HEK293 (cell line): ENCODE measurements around the gene GAP43.

ENCODE experiments used
- CTCF ChIA-PET: fragments of 350-600 bp; formaldehyde crosslinking; extraction: SDS; loops from one replicate; lab custom pipeline; 2021; ENCODE audit warnings: antibody characterized with exemption; lab: Yijun Ruan, JAX
- POLR2A ChIA-PET: fragments of 300-600 bp; formaldehyde crosslinking; extraction: SDS; loops from one replicate; lab custom pipeline; 2020; ENCODE audit warnings: antibody characterized with exemption, inconsistent platforms; lab: Yijun Ruan, JAX
- H3K27ac ChIP-seq: fragments of 200-500 bp; sonication (Bioruptor generic); 2 replicates; pipeline ENCODE4 v1.5.1; 2014; ENCODE audit warnings: low read depth, low read length, control low read depth, inconsistent platforms; ENCODE audit errors: extremely low read depth
- H3K36me3 ChIP-seq, 2 experiments: fragments of 200-500 bp in 1 of 2; sonication (Bioruptor generic) in 1 of 2; 1 replicate in 1 of 2; 2 replicates in 1 of 2; pipeline ENCODE4 v1.5.1; 2014 to 2017; ENCODE audit warnings: inconsistent platforms in 2 of 2, low read length in 2 of 2; ENCODE audit not compliant: control insufficient read depth in 2 of 2, insufficient read depth in 1 of 2
- H3K4me1 ChIP-seq: fragments of 200-500 bp; sonication (Bioruptor generic); 2 replicates; pipeline ENCODE4 v1.5.1; 2014; ENCODE audit warnings: mild to moderate bottlenecking, low read length, inconsistent platforms; ENCODE audit not compliant: control insufficient read depth, insufficient read depth
- H3K4me3 ChIP-seq: 2 replicates; pipeline ENCODE4 v1.5.1; 2011; ENCODE audit warnings: low read depth, mild to moderate bottlenecking, control low read depth, low read length, moderate library complexity
- H3K9me3 ChIP-seq: fragments of 200-500 bp; sonication (Bioruptor generic); 2 replicates; pipeline ENCODE4 v1.5.1; 2014; ENCODE audit warnings: low read depth, low read length, inconsistent platforms; ENCODE audit not compliant: control insufficient read depth, insufficient read depth
- BCL11A ChIP-seq: fragments of 450-650 bp; formaldehyde crosslinking; IDR thresholded peaks from 2 replicates; pipeline ENCODE4 v1.5.1; 2016; ENCODE audit warnings: low read depth, missing biosample characterization, missing genetic modification characterization
- KLF7 ChIP-seq: fragments of 450-650 bp; formaldehyde crosslinking; IDR thresholded peaks from 2 replicates; pipeline ENCODE4 v1.5.1; 2016; ENCODE audit warnings: missing biosample characterization, missing genetic modification characterization, borderline replicate concordance
- KLF9 ChIP-seq: fragments of 450-650 bp; formaldehyde crosslinking; IDR thresholded peaks from 2 replicates; pipeline ENCODE4 v1.5.1; 2016; ENCODE audit warnings: missing biosample characterization, missing genetic modification characterization, low read depth
- PRDM10 ChIP-seq: fragments of 450-650 bp; formaldehyde crosslinking; IDR thresholded peaks from 2 replicates; pipeline ENCODE4 v1.5.1; 2016; ENCODE audit warnings: missing biosample characterization, missing genetic modification characterization
- PRDM2 ChIP-seq: fragments of 450-650 bp; formaldehyde crosslinking; IDR thresholded peaks from 2 replicates; pipeline ENCODE4 v1.5.1; 2016; ENCODE audit warnings: missing biosample characterization, missing genetic modification characterization, borderline replicate concordance
- REPIN1 ChIP-seq: fragments of 450-650 bp; formaldehyde crosslinking; IDR thresholded peaks from 2 replicates; pipeline ENCODE4 v1.5.1; 2017; ENCODE audit warnings: missing biosample characterization, missing genetic modification characterization, low read depth
- REST ChIP-seq: fragments of 450-650 bp; formaldehyde crosslinking; IDR thresholded peaks from 2 replicates; pipeline ENCODE4 v1.5.1; 2016; ENCODE audit warnings: missing biosample characterization, missing genetic modification characterization
- SCRT1 ChIP-seq: fragments of 450-650 bp; formaldehyde crosslinking; IDR thresholded peaks from 2 replicates; pipeline ENCODE4 v1.5.1; 2016; ENCODE audit warnings: missing biosample characterization, missing genetic modification characterization, borderline replicate concordance
- ZFP37 ChIP-seq: fragments of 450-650 bp; formaldehyde crosslinking; IDR thresholded peaks from 2 replicates; pipeline ENCODE4 v1.5.1; 2016; ENCODE audit warnings: missing biosample characterization, missing genetic modification characterization
- ZNF112 ChIP-seq: fragments of 450-650 bp; formaldehyde crosslinking; IDR thresholded peaks from 2 replicates; pipeline ENCODE4 v1.5.0; 2017; ENCODE audit warnings: missing biosample characterization, missing genetic modification characterization
- ZNF132 ChIP-seq: fragments of 450-650 bp; formaldehyde crosslinking; IDR thresholded peaks from 2 replicates; pipeline ENCODE4 v1.5.1; 2017; ENCODE audit warnings: missing biosample characterization, missing genetic modification characterization, borderline replicate concordance
- ZNF19 ChIP-seq: fragments of 450-650 bp; formaldehyde crosslinking; IDR thresholded peaks from 2 replicates; pipeline ENCODE4; 2016; ENCODE audit warnings: missing biosample characterization, missing genetic modification characterization, low read depth
- ZNF280C ChIP-seq: fragments of 450-650 bp; formaldehyde crosslinking; IDR thresholded peaks from 2 replicates; pipeline ENCODE4 v1.5.1; 2016; ENCODE audit warnings: missing biosample characterization, missing genetic modification characterization
- ZNF324 ChIP-seq: fragments of 450-650 bp; formaldehyde crosslinking; IDR thresholded peaks from 2 replicates; pipeline ENCODE4 v1.5.1; 2016; ENCODE audit warnings: missing biosample characterization, missing genetic modification characterization
- ZNF37A ChIP-seq: fragments of 450-650 bp; IDR thresholded peaks from 2 replicates; pipeline ENCODE4 v1.5.1; 2018; ENCODE audit warnings: missing biosample characterization, missing genetic modification characterization
- ZNF404 ChIP-seq: fragments of 450-650 bp; formaldehyde crosslinking; IDR thresholded peaks from 2 replicates; pipeline ENCODE4 v1.5.1; 2017; ENCODE audit warnings: missing biosample characterization, missing genetic modification characterization
- ZNF426 ChIP-seq: fragments of 450-650 bp; formaldehyde crosslinking; IDR thresholded peaks from 2 replicates; pipeline ENCODE4 v1.5.1; 2017; ENCODE audit warnings: missing biosample characterization, missing genetic modification characterization, mild to moderate bottlenecking, inconsistent platforms, moderate library complexity
- ZSCAN23 ChIP-seq: fragments of 450-650 bp; formaldehyde crosslinking; IDR thresholded peaks from 2 replicates; pipeline ENCODE4 v1.5.1; 2016; ENCODE audit warnings: missing biosample characterization, missing genetic modification characterization

The GAP43 gene

GRCh38 chr3:115638241-115638640 is 14.9 kb downstream of the GAP43 start (continued):
- TF ChIP-seq REST: no peak
- no peak for TF ChIP-seq ZNF324 (tag by site-specific recombination)
- TF ChIP-seq ZNF404 (tag by site-specific recombination): no peak
- TF ChIP-seq, all 188 proteins: peak for 0

DNA sequence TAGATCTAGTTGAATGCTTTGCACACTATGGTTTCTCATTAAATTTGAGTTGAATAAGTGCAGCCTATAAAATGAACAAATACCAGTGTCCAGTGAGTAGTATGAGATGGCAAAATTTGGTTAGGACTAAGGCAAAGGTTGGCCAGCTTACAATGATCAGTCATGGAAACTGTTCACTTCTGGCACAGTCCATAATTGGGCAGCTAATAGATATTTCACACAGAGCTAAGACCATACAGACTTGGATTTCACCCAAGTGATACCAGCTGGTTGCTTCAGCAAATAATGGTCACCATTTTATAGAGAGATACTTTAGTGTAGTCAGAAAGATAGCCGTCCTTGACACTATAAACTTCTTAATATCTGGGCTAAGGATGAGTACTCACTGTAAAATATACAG is 15.7 kb downstream of the GAP43 start:
- TF ChIP-seq KLF9 (tag by site-specific recombination) (no peak), PRDM2 (tag by site-specific recombination) (no peak), ZNF426 (tag by site-specific recombination) (no peak), REPIN1 (tag by site-specific recombination) (no peak), ZNF37A (no peak), ZNF112 (tag by site-specific recombination) (no peak)
- H3K4me3 ChIP-seq: no peak overlapping the region
- no peaks in the 10 kb centered on the region for H3K9me3 ChIP-seq
- POLR2A ChIA-PET: no interaction called here
- CTCF ChIA-PET: interaction anchor here (0.6 kb wide), 1 partner anchor 68 kb away, joined by 3 read pairs; no protein-coding TSS in a partner anchor
- no peaks in the 10 kb centered on the region for H3K36me3 ChIP-seq
- H3K27ac ChIP-seq: no peak overlapping the region
- no peaks in the 10 kb centered on the region for H3K4me1 ChIP-seq

GRCh38 chr3:115644391-115644790 is 21.1 kb downstream of the GAP43 start:
- Histone ChIP-seq H3K4me3 (no peak overlapping the region), H3K27ac (no peak overlapping the region), H3K4me1 (no peaks in the 10 kb centered on the region), H3K9me3 (no peaks in the 10 kb centered on the region), H3K36me3 (no peaks in the 10 kb centered on the region)
- CTCF ChIA-PET: no interaction called here
- POLR2A ChIA-PET: no interaction called here
- TF ChIP-seq ZNF132 (tag by site-specific recombination) (no peak), KLF7 (no peak), ZNF19 (tag by site-specific recombination) (no peak), ZNF280C (no peak), ZFP37 (no peak), SCRT1 (tag by site-specific recombination) (no peak), BCL11A (no peak), PRDM10 (no peak), ZSCAN23 (tag by site-specific recombination) (no peak)
